Measurements from ENCODE around the gene BTBD17.

The BTBD17 gene

DNA sequence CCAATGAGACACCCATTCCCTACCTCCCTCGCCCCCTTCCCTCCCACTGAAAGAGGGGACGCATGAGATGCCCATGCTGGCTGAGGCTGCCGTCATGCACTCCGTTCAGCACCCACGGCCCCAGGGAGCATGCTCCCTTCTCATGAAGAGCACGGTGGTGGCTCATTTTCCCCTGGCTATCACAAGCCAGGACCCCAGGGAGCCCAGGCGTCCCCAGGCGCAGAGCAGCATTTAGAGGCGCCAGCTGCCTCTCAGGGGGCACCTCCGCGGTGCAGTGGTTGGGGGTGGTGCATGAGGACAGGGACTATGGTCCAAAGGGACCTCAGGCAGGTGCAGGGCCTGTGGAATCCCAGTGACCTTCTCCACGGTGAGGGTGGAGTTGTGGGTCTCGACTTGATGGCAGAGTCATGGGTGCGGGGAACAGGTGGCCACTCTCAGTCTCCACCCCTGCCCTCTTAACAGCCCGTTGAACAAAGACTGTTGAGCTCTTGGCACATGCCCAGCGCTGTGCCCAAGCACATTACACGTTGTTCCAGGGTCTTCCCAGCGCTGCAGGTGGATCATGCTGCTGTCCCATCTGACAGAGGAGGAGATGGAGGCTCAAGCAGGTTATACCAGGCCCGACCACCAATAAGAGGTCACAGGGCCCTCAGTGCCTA lies 22.0 kb downstream of the BTBD17 start:
- in situ Hi-C loops (cut with HindIII; ENCODE audit: low sequenced_read_pairs): no loop called here

- in situ Hi-C loops (cut with HindIII; ENCODE audit: low sequenced_read_pairs): no loop called here
These were observed 23.7 kb downstream of the BTBD17 start for GRCh38 chr17:74337834-74338500.

GRCh38 chr17:74336307-74336706 lies 25.4 kb downstream of the BTBD17 start:
- in situ Hi-C loops (cut with HindIII; ENCODE audit: low sequenced_read_pairs): no loop called here

DNA sequence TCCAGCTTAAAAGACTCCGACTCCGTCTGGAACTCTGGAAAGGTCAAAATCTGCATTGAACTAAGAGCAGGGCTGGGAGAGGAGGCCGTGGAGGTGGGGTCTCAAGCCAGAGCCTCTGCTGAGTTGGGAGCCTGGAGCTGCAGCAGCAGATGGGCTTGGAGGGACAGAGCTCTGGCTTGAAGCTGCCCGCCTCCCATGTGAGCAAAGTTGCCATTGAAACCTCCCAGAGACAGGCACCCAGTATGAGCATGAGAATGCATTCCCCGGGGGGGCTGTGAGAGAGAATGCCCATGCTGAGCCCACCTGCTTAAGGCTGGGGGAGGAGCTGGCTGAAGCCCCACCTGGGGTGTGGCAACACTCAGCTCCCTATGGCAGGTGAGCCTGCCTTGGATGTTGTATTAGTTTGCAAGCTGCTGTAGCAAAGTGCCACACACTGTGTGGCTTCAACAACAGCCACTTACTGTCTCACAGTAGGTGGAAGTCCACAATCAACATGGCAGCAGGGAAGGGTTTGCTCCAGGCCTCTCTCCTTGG lies 26.1 kb downstream of the BTBD17 start:
- in situ Hi-C loops (cut with HindIII; ENCODE audit: low sequenced_read_pairs): no loop called here

- in situ Hi-C loops (cut with HindIII; ENCODE audit: low sequenced_read_pairs): no loop called here
These were observed 27.2 kb downstream of the BTBD17 start for GRCh38 chr17:74334393-74335039.

- in situ Hi-C loops (cut with HindIII; ENCODE audit: low sequenced_read_pairs): no loop called here
These were observed 28.8 kb downstream of the BTBD17 start for GRCh38 chr17:74332763-74333283.

DNA sequence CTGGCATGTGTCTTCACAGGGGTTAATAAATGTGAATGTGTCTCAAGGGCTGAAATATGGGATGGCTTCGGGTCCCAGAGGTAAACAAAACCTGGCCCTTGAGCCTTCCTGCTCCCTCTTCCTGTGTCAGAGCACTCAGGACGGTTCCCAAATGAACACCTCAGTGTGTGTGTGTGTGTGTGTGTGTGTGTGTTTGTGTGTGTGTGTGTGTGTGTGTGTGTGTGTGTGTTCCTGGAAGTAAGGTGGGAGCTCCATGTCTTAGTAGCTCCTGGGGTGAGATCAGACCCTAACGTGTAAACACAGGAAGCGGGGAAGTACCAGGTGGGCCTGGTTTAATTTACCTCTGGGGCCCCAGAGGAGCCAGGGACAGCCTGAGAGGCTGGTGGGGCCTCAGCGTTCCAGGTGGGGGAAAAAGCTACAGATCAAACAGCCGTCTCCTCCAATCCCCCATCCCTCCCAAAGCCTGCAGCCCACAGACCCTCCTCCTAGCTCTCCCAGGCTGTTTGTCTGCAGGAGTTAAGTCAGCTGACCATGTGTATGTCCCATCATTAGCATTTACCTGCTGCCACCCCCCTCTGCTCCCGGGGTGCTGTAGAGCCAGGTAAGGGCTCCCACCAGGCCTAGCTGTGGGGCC lies 29.5 kb downstream of the BTBD17 start:
- in situ Hi-C loops (cut with HindIII; ENCODE audit: low sequenced_read_pairs): no loop called here

- in situ Hi-C loops (cut with HindIII; ENCODE audit: low sequenced_read_pairs): no loop called here
These were observed 31.2 kb downstream of the BTBD17 start for GRCh38 chr17:74330446-74330845.

DNA sequence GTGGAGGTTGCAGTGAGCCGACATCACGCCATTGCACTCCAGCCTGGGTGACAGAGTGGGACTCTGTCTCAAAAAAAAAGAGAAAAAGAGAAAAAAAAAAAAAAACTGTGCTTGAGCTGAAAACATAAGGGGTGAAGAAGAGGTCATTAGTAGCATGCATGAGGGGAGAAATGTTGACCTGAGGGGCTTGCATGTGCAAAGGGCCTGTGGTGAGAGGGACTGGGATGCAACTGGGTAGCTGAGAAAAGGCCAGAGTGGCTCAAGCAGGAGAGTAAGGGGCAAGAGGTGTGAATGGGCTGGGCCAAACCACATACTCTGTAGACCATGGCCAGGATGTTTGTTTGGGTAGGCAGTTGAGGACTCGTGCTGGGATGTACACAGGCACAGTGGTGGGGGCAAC lies 32.3 kb downstream of the BTBD17 start:
- in situ Hi-C loops (cut with HindIII; ENCODE audit: low sequenced_read_pairs): no loop called here

- in situ Hi-C loops (cut with HindIII; ENCODE audit: low sequenced_read_pairs): no loop called here
These were observed 33.2 kb downstream of the BTBD17 start for GRCh38 chr17:74328487-74328886.

- in situ Hi-C loops (cut with HindIII; ENCODE audit: low sequenced_read_pairs): no loop called here
These were observed 35.2 kb downstream of the BTBD17 start for GRCh38 chr17:74326506-74326905.

GRCh38 chr17:74325743-74326379 lies 35.8 kb downstream of the BTBD17 start, which contains the start of gene KIF19:
KIF19 (plus strand) TSS chr17:74326226; CDS start chr17:74326350, 124 bp downstream.
- in situ Hi-C loops (cut with HindIII; ENCODE audit: low sequenced_read_pairs): no loop called here

GRCh38 chr17:74325376-74325742 lies 36.3 kb downstream of the BTBD17 start:
- in situ Hi-C loops (cut with HindIII; ENCODE audit: low sequenced_read_pairs): no loop called here

DNA sequence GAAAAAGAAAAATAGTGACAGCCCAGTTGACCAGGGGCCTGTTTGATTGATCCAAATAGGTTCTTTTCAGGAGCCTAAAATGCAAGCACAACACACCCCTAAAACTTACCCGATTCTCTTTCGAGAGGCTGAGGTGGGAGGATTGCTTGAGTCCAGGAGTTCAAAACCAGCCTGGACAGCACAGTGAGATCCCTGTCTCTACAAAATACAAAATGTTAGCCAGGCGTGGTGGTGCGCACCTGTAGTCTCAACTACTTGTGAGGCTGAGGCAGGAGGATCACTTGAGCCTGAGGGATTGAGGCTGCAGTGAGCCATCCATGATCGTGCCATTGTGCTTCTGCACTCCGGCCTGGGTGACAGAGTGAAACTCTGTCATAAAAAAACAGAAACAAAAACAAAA lies 37.1 kb downstream of the BTBD17 start:
- in situ Hi-C loops (cut with HindIII; ENCODE audit: low sequenced_read_pairs): no loop called here

- in situ Hi-C loops (cut with HindIII; ENCODE audit: low sequenced_read_pairs): no loop called here
These were observed 43.3 kb downstream of the BTBD17 start for GRCh38 chr17:74318391-74318790.

- in situ Hi-C loops (cut with HindIII; ENCODE audit: low sequenced_read_pairs): no loop called here
These were observed 44.6 kb downstream of the BTBD17 start for GRCh38 chr17:74317071-74317470.

GRCh38 chr17:74316220-74316619 lies 45.4 kb downstream of the BTBD17 start:
- in situ Hi-C loops (cut with HindIII; ENCODE audit: low sequenced_read_pairs): no loop called here

DNA sequence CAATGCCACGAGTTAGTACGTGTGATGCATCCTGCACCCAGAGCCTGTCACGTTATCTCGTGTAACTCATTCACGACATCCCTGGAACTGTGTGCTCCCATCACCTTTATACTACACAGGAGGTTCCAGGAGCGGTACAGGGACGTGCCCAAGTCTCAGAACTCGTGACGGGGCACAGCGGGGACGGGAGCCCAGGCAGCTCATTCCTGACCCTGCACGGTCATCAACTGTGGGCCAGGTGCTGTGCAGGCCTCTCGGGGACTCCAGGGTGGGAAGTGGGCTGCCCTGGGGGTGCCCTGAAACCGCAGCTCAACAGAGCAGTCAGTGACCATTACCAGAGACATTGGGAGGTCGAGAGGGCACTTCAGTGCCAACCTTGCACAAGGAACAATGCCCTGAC lies 46.8 kb downstream of the BTBD17 start:
- in situ Hi-C loops (cut with HindIII; ENCODE audit: low sequenced_read_pairs): no loop called here

GRCh38 chr17:74309902-74310301 lies 51.8 kb downstream of the BTBD17 start:
- in situ Hi-C loops (cut with HindIII; ENCODE audit: low sequenced_read_pairs): loop anchor here (10.0 kb wide), 2 partner anchors 75 to 175 kb away; no protein-coding TSS in a partner anchor

- in situ Hi-C loops (cut with HindIII; ENCODE audit: low sequenced_read_pairs): loop anchor here (10.0 kb wide), 2 partner anchors 73 to 177 kb away; no protein-coding TSS in a partner anchor
These were observed 53.5 kb downstream of the BTBD17 start for GRCh38 chr17:74307984-74308773.

Data from DLD1 (cell line).